HepG2 (cell line): Measurements from ENCODE around the gene MIDN. TPM values are rescaled to one million over a fixed set of nuclear protein-coding genes. Genes with fewer than 3 reads are reported as not detected.

ENCODE experiments used
- AGO2 ChIP-seq: fragments of 200-400 bp; formaldehyde crosslinking; optimal IDR thresholded peaks from 2 replicates; pipeline ENCODE3; 2017; ENCODE audit warnings: mild to moderate bottlenecking, low read depth, low read length, moderate library complexity
- CENPX ChIP-seq: sonication (generic); formaldehyde crosslinking; IDR thresholded peaks from 2 replicates; pipeline ENCODE4 v1.9.0; 2021; ENCODE audit warnings: mild to moderate bottlenecking, missing genetic modification reagents, moderate library complexity
- GATAD1 ChIP-seq: IDR thresholded peaks from 2 replicates; pipeline ENCODE4 v1.6.1; 2016; ENCODE audit warnings: missing genetic modification reagents, missing compliant biosample characterization
- HNF4A ChIP-seq: sonication (generic); formaldehyde crosslinking; IDR thresholded peaks from 2 replicates; pipeline ENCODE4 v1.4.0; 2020; ENCODE audit warnings: missing genetic modification reagents
- KDM5A ChIP-seq: fragments of 200-600 bp; sonication (generic); IDR thresholded peaks from 2 replicates; pipeline ENCODE4 v1.7.0; 2018; ENCODE audit warnings: antibody characterized with exemption, mild to moderate bottlenecking, low read length, borderline replicate concordance
- NR2F6 ChIP-seq, 2 experiments: IDR thresholded peaks; 2 replicates each; pipeline ENCODE4 v1.6.1; 2016; ENCODE audit warnings: antibody characterized with exemption in 1 of 2, mild to moderate bottlenecking in 1 of 2
- RXRA ChIP-seq: sonication (generic); formaldehyde crosslinking; IDR thresholded peaks from 2 replicates; pipeline ENCODE4 v1.5.1; 2020; ENCODE audit warnings: missing genetic modification reagents
- TARDBP ChIP-seq: sonication (generic); formaldehyde crosslinking; IDR thresholded peaks from 2 replicates; pipeline ENCODE4 v1.8.0; 2022; ENCODE audit warnings: mild to moderate bottlenecking, missing genetic modification reagents
- THAP8 ChIP-seq: sonication (generic); formaldehyde crosslinking; IDR thresholded peaks from 2 replicates; pipeline ENCODE4 v1.5.1; 2020; ENCODE audit warnings: missing genetic modification reagents, mild to moderate bottlenecking, borderline replicate concordance
- TOPORS ChIP-seq: sonication (generic); formaldehyde crosslinking; IDR thresholded peaks from 2 replicates; pipeline ENCODE4 v1.8.0; 2023; ENCODE audit warnings: mild to moderate bottlenecking, missing genetic modification reagents
- TSC22D2 ChIP-seq: sonication (generic); formaldehyde crosslinking; IDR thresholded peaks from 2 replicates; pipeline ENCODE4 v1.5.1; 2020; ENCODE audit warnings: missing genetic modification reagents, mild to moderate bottlenecking, borderline replicate concordance
- ZBTB34 ChIP-seq: sonication (generic); formaldehyde crosslinking; IDR thresholded peaks from 2 replicates; pipeline ENCODE4 v1.8.0; 2022; ENCODE audit warnings: mild to moderate bottlenecking, missing genetic modification reagents
- ZBTB7B ChIP-seq: sonication (generic); formaldehyde crosslinking; IDR thresholded peaks from 2 replicates; pipeline ENCODE4 v1.4.0; 2020; ENCODE audit warnings: missing genetic modification reagents
- ZNF207 ChIP-seq: fragments of 450-650 bp; IDR thresholded peaks from 2 replicates; pipeline ENCODE4 v1.6.1; 2016; ENCODE audit warnings: antibody characterized with exemption, borderline replicate concordance
- ZNF331 ChIP-seq: sonication (generic); formaldehyde crosslinking; IDR thresholded peaks from 2 replicates; pipeline ENCODE4 v1.4.0; 2020; ENCODE audit warnings: missing genetic modification reagents
- ZNF503 ChIP-seq: sonication (generic); formaldehyde crosslinking; IDR thresholded peaks from 2 replicates; pipeline ENCODE4 v1.4.0; 2020; ENCODE audit warnings: missing genetic modification reagents
- ZNF580 ChIP-seq: IDR thresholded peaks from 2 replicates; pipeline ENCODE4 v1.6.1; 2016; ENCODE audit warnings: low read depth, borderline replicate concordance
- polyA plus RNA-seq, 8 experiments: library from polyadenylated mRNA; depleted of rRNA in 3 of 8; stranded (reverse) in 7 of 8; unstranded in 1 of 8; fragments of >200 nt; fragmentation: Illumina TruSeq in 4 of 8; extraction: Trizol in 4 of 8; gene quantifications; 2 replicates each; pipeline versions ENCODE4 v1.2.1 to v1.2.3, GENCODE V29; 2011 to 2016; ENCODE audit warnings: low read depth in 4 of 8, missing spikeins in 1 of 8, mixed read lengths in 1 of 8; ENCODE audit not compliant: insufficient read depth in 1 of 8
- total RNA-seq, 5 experiments: library from RNA; depleted of rRNA; stranded (reverse); fragments of >200 nt; fragmentation: Illumina TruSeq; extraction: Trizol; gene quantifications; 2 replicates each; pipeline ENCODE4 v1.2.3, GENCODE V29; 2016; ENCODE audit warnings: low read depth in 1 of 5
- TF ChIP-seq, protein P1 (sequence below): sonication (generic); formaldehyde crosslinking; IDR thresholded peaks from 2 replicates; pipeline ENCODE4 v1.5.1; 2020; ENCODE audit warnings: mild to moderate bottlenecking, moderate library complexity, missing genetic modification reagents
- TF ChIP-seq, protein P2 (sequence below): sonication (generic); IDR thresholded peaks from 2 replicates; pipeline ENCODE4 v1.6.1; 2016; ENCODE audit warnings: low read depth, borderline replicate concordance
- TF ChIP-seq, protein P3 (sequence below): IDR thresholded peaks from 2 replicates; pipeline ENCODE4 v1.4.0; 2020; ENCODE audit warnings: mild to moderate bottlenecking, missing genetic modification reagents

MIDN gene
- total and polyA plus RNA-seq, 2 of the 13 experiments (the other 11 are each of a cell fraction or from before 2014, with no cell fraction given): 8.4 to 18.0 TPM

- 0 out of 2 replicates have a peak, but pooled peaks have one; percentile 20 for TF ChIP-seq TARDBP (CRISPR knock-in tag)
- peak; percentile 30; the same call in 1 of the 2 replicates for TF ChIP-seq HNF4A (CRISPR knock-in tag)
- no peak for TF ChIP-seq ZBTB7B
- peak; percentile 68; the same call in 1 of the 2 replicates for TF ChIP-seq RXRA
- TF ChIP-seq GATAD1 (CRISPR knock-in tag): no peak
- no peak for TF ChIP-seq KDM5A
- no peak for TF ChIP-seq ZNF503 (CRISPR knock-in tag)
- no peak for TF ChIP-seq CENPX (CRISPR knock-in tag)
- TF ChIP-seq ZNF207: no peak
- TF ChIP-seq AGO2: no peak
- no peak for TF ChIP-seq THAP8 (CRISPR knock-in tag)
- TF ChIP-seq ZNF331: no peak
- TF ChIP-seq NR2F6 (IDR thresholded peaks at IDR 0.05): peak; percentile 24; the same call in 1 of the 2 replicates
- 0 out of 2 replicates have a peak, but pooled peaks have one; percentile 29 for TF ChIP-seq NR2F6 (CRISPR knock-in tag; IDR thresholded peaks at IDR 0.05)
- no peak for TF ChIP-seq TSC22D2 (CRISPR knock-in tag)
- no peak for TF ChIP-seq ZBTB34 (CRISPR knock-in tag)
- TF ChIP-seq, protein P1, sequence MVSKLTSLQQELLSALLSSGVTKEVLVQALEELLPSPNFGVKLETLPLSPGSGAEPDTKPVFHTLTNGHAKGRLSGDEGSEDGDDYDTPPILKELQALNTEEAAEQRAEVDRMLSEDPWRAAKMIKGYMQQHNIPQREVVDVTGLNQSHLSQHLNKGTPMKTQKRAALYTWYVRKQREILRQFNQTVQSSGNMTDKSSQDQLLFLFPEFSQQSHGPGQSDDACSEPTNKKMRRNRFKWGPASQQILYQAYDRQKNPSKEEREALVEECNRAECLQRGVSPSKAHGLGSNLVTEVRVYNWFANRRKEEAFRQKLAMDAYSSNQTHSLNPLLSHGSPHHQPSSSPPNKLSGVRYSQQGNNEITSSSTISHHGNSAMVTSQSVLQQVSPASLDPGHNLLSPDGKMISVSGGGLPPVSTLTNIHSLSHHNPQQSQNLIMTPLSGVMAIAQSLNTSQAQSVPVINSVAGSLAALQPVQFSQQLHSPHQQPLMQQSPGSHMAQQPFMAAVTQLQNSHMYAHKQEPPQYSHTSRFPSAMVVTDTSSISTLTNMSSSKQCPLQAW (CRISPR knock-in tag): no peak
- TF ChIP-seq TOPORS: no peak
- TF ChIP-seq, protein P2, sequence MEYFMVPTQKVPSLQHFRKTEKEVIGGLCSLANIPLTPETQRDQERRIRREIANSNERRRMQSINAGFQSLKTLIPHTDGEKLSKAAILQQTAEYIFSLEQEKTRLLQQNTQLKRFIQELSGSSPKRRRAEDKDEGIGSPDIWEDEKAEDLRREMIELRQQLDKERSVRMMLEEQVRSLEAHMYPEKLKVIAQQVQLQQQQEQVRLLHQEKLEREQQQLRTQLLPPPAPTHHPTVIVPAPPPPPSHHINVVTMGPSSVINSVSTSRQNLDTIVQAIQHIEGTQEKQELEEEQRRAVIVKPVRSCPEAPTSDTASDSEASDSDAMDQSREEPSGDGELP: peak; percentile 77; the same call in 1 of the 2 replicates
- TF ChIP-seq, protein P3, sequence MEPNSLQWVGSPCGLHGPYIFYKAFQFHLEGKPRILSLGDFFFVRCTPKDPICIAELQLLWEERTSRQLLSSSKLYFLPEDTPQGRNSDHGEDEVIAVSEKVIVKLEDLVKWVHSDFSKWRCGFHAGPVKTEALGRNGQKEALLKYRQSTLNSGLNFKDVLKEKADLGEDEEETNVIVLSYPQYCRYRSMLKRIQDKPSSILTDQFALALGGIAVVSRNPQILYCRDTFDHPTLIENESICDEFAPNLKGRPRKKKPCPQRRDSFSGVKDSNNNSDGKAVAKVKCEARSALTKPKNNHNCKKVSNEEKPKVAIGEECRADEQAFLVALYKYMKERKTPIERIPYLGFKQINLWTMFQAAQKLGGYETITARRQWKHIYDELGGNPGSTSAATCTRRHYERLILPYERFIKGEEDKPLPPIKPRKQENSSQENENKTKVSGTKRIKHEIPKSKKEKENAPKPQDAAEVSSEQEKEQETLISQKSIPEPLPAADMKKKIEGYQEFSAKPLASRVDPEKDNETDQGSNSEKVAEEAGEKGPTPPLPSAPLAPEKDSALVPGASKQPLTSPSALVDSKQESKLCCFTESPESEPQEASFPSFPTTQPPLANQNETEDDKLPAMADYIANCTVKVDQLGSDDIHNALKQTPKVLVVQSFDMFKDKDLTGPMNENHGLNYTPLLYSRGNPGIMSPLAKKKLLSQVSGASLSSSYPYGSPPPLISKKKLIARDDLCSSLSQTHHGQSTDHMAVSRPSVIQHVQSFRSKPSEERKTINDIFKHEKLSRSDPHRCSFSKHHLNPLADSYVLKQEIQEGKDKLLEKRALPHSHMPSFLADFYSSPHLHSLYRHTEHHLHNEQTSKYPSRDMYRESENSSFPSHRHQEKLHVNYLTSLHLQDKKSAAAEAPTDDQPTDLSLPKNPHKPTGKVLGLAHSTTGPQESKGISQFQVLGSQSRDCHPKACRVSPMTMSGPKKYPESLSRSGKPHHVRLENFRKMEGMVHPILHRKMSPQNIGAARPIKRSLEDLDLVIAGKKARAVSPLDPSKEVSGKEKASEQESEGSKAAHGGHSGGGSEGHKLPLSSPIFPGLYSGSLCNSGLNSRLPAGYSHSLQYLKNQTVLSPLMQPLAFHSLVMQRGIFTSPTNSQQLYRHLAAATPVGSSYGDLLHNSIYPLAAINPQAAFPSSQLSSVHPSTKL (CRISPR knock-in tag): no peak
- no peak for TF ChIP-seq ZNF580 (CRISPR knock-in tag)
Measured at GRCh38 chr19:1232652-1233072, 15.7 kb upstream of the MIDN start (continued).
